Fibroblast of mammary gland (primary cell): ENCODE results near the gene ANKUB1.

ENCODE experiments used
- DNase-seq: peaks from one replicate; pipeline ENCODE4 v3.0.0-alpha.2; 2010; ENCODE audit warnings: low read depth
- H3K4me3 ChIP-seq: 2 replicates; pipeline ENCODE4 v1.5.1; 2011; ENCODE audit warnings: low read depth, mild to moderate bottlenecking, low read length, moderate library complexity; ENCODE audit not compliant: control insufficient read depth
- CTCF ChIP-seq: conservative IDR thresholded peaks from 2 replicates; pipeline ENCODE4 v1.5.1; 2011; ENCODE audit warnings: low read depth, low read length, inconsistent platforms; ENCODE audit not compliant: control insufficient read depth, insufficient read depth

Gene ANKUB1

GRCh38 chr3:149777414-149778214, 14.7 kb downstream of the ANKUB1 start:
- H3K4me3 ChIP-seq, result no peak overlapping the region
- TF ChIP-seq CTCF, result no peak
- DNase-seq, result no peak

GRCh38 chr3:149776170-149776569, 16.2 kb downstream of the ANKUB1 start:
- no peak for TF ChIP-seq CTCF
- DNase-seq, result no peak

GRCh38 chr3:149772861-149773260, 19.5 kb downstream of the ANKUB1 start:
- no peak for DNase-seq

More at GRCh38 chr3:149776170-149776569, 16.2 kb downstream of the ANKUB1 start:
- no peak overlapping the region for H3K4me3 ChIP-seq

GRCh38 chr3:149771652-149772271, 20.6 kb downstream of the ANKUB1 start:
- DNase-seq, result peak; percentile 38
- no peak overlapping the region for H3K4me3 ChIP-seq
- TF ChIP-seq CTCF, result peak; percentile 87

More at GRCh38 chr3:149772861-149773260, 19.5 kb downstream of the ANKUB1 start:
- no peak for TF ChIP-seq CTCF
- no peak overlapping the region for H3K4me3 ChIP-seq

GRCh38 chr3:149770246-149770645, 22.1 kb downstream of the ANKUB1 start:
- DNase-seq, result no peak
- no peak overlapping the region for H3K4me3 ChIP-seq
- no peak for TF ChIP-seq CTCF

GRCh38 chr3:149768704-149769103, 23.6 kb downstream of the ANKUB1 start:
- no peak overlapping the region for H3K4me3 ChIP-seq
- no peak for DNase-seq
- no peak for TF ChIP-seq CTCF

GRCh38 chr3:149767720-149768119, 24.6 kb downstream of the ANKUB1 start:
- DNase-seq, result no peak
- no peak for TF ChIP-seq CTCF
- no peak overlapping the region for H3K4me3 ChIP-seq
